ENCODE measurements around the gene MYBPC3. TPM values are rescaled to one million over a fixed set of nuclear protein-coding genes. Genes with fewer than 3 reads are reported as not detected.
"Not testable (repeated sequence)": the region's sequence is repeated elsewhere in the genome, so short reads cannot be mapped to it uniquely, and the experiment has no call there.

Gene MYBPC3
- total and polyA plus RNA-seq, 5 donors from 2014 or later, result not detected

GRCh38 chr11:47337229-47337924 is 15.1 kb downstream of the MYBPC3 start:
- Histone ChIP-seq H3K9me3 (ENCODE audit: control insufficient read depth in 2 of 2, low read length in 2 of 2) (no peaks in the 10 kb centered on the region), H3K27ac (ENCODE audit: insufficient read depth, low read length, poor library complexity, severe bottlenecking) (no peak overlapping the region), H3K4me3 (ENCODE audit: low read depth, low read length) (no peak overlapping the region), H3K27me3 (ENCODE audit: control insufficient read depth, insufficient read depth, low read length) (no peaks in the 10 kb centered on the region), H3K4me1 (ENCODE audit: control insufficient read depth, insufficient read depth, low read length, poor library complexity, severe bottlenecking) (no peaks in the 10 kb centered on the region), H3K36me3 (ENCODE audit: control insufficient read depth, insufficient read depth, low read length) (no peaks in the 10 kb centered on the region)
- ATAC-seq (ENCODE audit: low read depth in 2 of 2) (no peak), DNase-seq (no peak)
- Mint-ChIP-seq H3K9me3 (no peaks in the 10 kb centered on the region), H3K4me3 (no peak overlapping the region), H3K27ac (no peak overlapping the region), H3K36me3 (no peaks in the 10 kb centered on the region), H3K4me1 (peaks cover 0 to 2% (median 0%) of the 10 kb centered on the region in 4 donors), H3K27me3 (no peaks in the 10 kb centered on the region)

DNA sequence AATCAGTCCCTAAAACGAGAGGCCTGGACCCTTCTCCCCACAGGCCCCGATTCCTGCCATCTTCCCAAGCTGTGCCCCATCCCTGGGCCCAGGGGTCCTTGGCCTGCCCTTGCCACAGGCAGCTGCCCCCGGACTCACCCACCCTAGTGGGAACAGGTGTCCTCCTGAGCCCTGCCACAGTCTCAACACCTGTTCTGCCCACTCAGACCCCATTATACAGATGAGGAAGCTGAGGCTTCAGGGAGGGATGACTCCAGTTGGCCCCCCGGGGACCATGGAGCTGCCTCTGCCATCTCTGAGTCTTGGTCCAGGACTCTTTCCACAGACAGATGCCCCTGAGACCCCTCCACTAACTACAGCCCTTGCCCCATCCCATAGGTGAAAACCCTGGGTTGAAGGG is 15.9 kb downstream of the MYBPC3 start:
- Mint-ChIP-seq H3K27me3 (no peaks in the 10 kb centered on the region), H3K36me3 (no peaks in the 10 kb centered on the region), H3K4me1 (peaks cover 0 to under 1% (median 0%) of the 10 kb centered on the region in 4 donors), H3K27ac (no peak overlapping the region), H3K9me3 (no peaks in the 10 kb centered on the region), H3K4me3 (no peak overlapping the region)
- no peak for DNase-seq
- Histone ChIP-seq H3K27ac (ENCODE audit: insufficient read depth, low read length, poor library complexity, severe bottlenecking) (no peak overlapping the region), H3K36me3 (ENCODE audit: control insufficient read depth, insufficient read depth, low read length) (no peaks in the 10 kb centered on the region), H3K4me3 (ENCODE audit: low read depth, low read length) (no peak overlapping the region), H3K27me3 (ENCODE audit: control insufficient read depth, insufficient read depth, low read length) (no peaks in the 10 kb centered on the region), H3K9me3 (ENCODE audit: control insufficient read depth in 2 of 2, low read length in 2 of 2) (no peaks in the 10 kb centered on the region), H3K4me1 (ENCODE audit: control insufficient read depth, insufficient read depth, low read length, poor library complexity, severe bottlenecking) (no peaks in the 10 kb centered on the region)
- no peak for ATAC-seq (ENCODE audit: low read depth in 2 of 2)

DNA sequence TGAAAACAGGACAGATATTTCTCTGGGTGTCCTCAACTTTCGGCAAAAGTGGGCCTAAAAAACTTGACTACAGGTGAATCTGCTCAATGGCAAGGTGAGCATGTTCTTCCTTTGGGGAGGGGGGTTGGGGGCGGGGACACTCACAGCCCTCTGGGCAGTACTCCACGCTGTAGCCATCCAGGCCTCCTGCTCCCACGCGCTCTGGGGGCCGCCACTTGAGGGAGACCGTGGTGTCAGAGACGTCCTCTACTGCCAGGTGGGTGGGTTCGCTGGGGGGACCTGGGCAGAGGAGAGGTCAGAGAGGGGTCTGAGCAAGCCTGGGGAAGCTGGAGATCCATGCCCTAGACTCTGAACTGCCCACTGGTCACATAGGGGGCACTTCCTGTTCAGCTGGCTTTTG is 16.8 kb downstream of the MYBPC3 start:
- Histone ChIP-seq H3K36me3 (ENCODE audit: control insufficient read depth, insufficient read depth, low read length) (no peaks in the 10 kb centered on the region), H3K4me3 (ENCODE audit: low read depth, low read length) (no peak overlapping the region), H3K9me3 (ENCODE audit: control insufficient read depth in 2 of 2, low read length in 2 of 2) (no peaks in the 10 kb centered on the region), H3K4me1 (ENCODE audit: control insufficient read depth, insufficient read depth, low read length, poor library complexity, severe bottlenecking) (no peaks in the 10 kb centered on the region), H3K27me3 (ENCODE audit: control insufficient read depth, insufficient read depth, low read length) (no peaks in the 10 kb centered on the region), H3K27ac (ENCODE audit: insufficient read depth, low read length, poor library complexity, severe bottlenecking) (no peak overlapping the region)
- Mint-ChIP-seq H3K36me3 (no peaks in the 10 kb centered on the region), H3K4me1 (no peaks in the 10 kb centered on the region), H3K9me3 (no peaks in the 10 kb centered on the region), H3K27me3 (no peaks in the 10 kb centered on the region), H3K27ac (no peak overlapping the region), H3K4me3 (no peak overlapping the region)
- DNase-seq (no peak), ATAC-seq (ENCODE audit: low read depth in 2 of 2) (no peak)

DNA sequence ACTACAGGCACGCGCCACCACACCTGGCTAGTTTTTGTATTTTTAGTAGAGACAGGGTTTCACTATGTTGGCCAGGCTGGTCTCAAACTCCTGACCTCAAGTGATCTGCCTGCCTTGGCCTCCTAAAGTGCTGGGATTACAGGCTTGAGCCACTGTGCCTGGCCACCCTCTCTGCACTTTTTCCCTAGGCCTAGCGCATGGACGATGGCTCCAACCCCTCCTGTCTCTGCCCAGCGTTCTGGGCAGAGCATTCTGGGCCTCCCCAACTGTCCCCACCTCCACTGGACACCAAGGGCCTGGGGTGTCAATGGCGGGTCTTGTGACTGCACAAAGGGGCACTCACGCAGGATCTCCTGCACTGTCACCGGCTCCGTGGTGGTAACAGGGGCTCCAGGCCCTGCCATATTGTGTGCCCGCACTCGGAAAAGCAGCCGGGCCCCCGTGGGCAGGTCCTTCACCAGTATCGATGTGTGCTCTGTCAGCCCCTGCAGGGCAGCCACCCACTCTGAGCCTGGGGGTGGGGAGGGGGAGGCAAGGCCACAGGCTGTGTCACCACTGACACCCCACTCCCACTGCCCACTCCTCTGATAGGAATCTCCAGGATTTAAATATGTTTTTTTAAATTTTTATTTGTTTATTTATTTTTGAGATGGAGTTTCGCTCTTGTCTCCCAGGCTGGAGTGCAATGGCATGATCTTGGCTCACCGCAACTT is 17.6 kb downstream of the MYBPC3 start:
- H3K27ac ChIP-seq (ENCODE audit: insufficient read depth, low read length, poor library complexity, severe bottlenecking); H3K27me3 ChIP-seq (ENCODE audit: control insufficient read depth, insufficient read depth, low read length); H3K36me3 Mint-ChIP-seq; H3K27ac Mint-ChIP-seq; H3K36me3 ChIP-seq (ENCODE audit: control insufficient read depth, insufficient read depth, low read length); H3K4me1 ChIP-seq (ENCODE audit: control insufficient read depth, insufficient read depth, low read length, poor library complexity, severe bottlenecking); H3K4me1 Mint-ChIP-seq; DNase-seq; ATAC-seq (ENCODE audit: low read depth in 2 of 2); H3K9me3 Mint-ChIP-seq; H3K4me3 ChIP-seq (ENCODE audit: low read depth, low read length); H3K4me3 Mint-ChIP-seq; H3K27me3 Mint-ChIP-seq; H3K9me3 ChIP-seq (ENCODE audit: control insufficient read depth in 2 of 2, low read length in 2 of 2): not testable (repeated sequence)

DNA sequence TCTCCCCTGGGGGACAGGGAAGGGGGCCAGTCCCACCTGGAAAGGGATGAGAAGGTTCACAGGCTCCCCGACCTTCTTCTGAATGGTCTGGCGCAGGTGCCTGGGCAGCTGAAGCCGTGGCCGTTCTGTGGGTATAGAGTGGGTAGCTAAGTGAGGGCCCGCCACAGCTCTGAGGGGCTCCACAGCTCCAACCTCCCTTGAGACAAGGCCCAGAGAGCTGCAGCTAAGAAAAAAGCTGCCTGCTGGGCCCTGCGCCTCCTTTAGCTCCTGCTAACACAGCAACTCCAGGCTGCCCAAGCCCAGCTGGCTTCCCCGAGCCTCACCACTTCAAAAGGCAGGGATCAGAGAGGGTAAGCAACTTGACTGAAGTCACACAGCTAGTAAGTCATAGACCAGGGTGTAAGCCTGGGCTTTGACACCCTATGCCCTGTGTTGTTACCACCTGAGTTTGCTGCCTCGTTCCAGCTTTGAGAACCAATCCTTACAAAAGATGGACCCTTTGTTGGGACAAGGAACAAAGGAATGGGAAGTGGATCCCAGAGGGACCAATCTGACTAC is 18.5 kb downstream of the MYBPC3 start:
- no peak for DNase-seq
- peaks cover 18% of the 10 kb centered on the region for H3K36me3 ChIP-seq (ENCODE audit: control insufficient read depth, insufficient read depth, low read length)
- H3K27me3 Mint-ChIP-seq, result no peaks in the 10 kb centered on the region
- no peaks in the 10 kb centered on the region for H3K9me3 ChIP-seq (ENCODE audit: control insufficient read depth in 2 of 2, low read length in 2 of 2)
- H3K27ac ChIP-seq (ENCODE audit: insufficient read depth, low read length, poor library complexity, severe bottlenecking), result no peak overlapping the region
- H3K27ac Mint-ChIP-seq, result no peak overlapping the region
- H3K27me3 ChIP-seq (ENCODE audit: control insufficient read depth, insufficient read depth, low read length), result no peaks in the 10 kb centered on the region
- no peak overlapping the region for H3K4me3 ChIP-seq (ENCODE audit: low read depth, low read length)
- no peak for ATAC-seq (ENCODE audit: low read depth in 2 of 2)
- no peak overlapping the region for H3K4me3 Mint-ChIP-seq
- H3K9me3 Mint-ChIP-seq, result no peaks in the 10 kb centered on the region
- no peaks in the 10 kb centered on the region for H3K4me1 ChIP-seq (ENCODE audit: control insufficient read depth, insufficient read depth, low read length, poor library complexity, severe bottlenecking)
- peaks cover 0 to under 1% (median 0%) of the 10 kb centered on the region in 4 donors for H3K4me1 Mint-ChIP-seq
- H3K36me3 Mint-ChIP-seq, result peaks cover 5% of the 10 kb centered on the region

GRCh38 chr11:47333526-47333845 is 19.0 kb downstream of the MYBPC3 start:
- no peak for DNase-seq
- peaks cover 7% of the 10 kb centered on the region for H3K36me3 Mint-ChIP-seq
- Histone ChIP-seq H3K4me3 (ENCODE audit: low read depth, low read length) (no peak overlapping the region), H3K36me3 (ENCODE audit: control insufficient read depth, insufficient read depth, low read length) (peaks cover 22% of the 10 kb centered on the region), H3K27ac (ENCODE audit: insufficient read depth, low read length, poor library complexity, severe bottlenecking) (no peak overlapping the region), H3K27me3 (ENCODE audit: control insufficient read depth, insufficient read depth, low read length) (no peaks in the 10 kb centered on the region), H3K4me1 (ENCODE audit: control insufficient read depth, insufficient read depth, low read length, poor library complexity, severe bottlenecking) (no peaks in the 10 kb centered on the region), H3K9me3 (ENCODE audit: control insufficient read depth in 2 of 2, low read length in 2 of 2) (no peaks in the 10 kb centered on the region)
- H3K4me1 Mint-ChIP-seq, result peaks cover 0 to 2% (median 0%) of the 10 kb centered on the region in 4 donors
- no peaks in the 10 kb centered on the region for H3K27me3 Mint-ChIP-seq
- no peak overlapping the region for H3K27ac Mint-ChIP-seq
- no peak overlapping the region for H3K4me3 Mint-ChIP-seq
- no peak for ATAC-seq (ENCODE audit: low read depth in 2 of 2)
- H3K9me3 Mint-ChIP-seq, result no peaks in the 10 kb centered on the region

DNA sequence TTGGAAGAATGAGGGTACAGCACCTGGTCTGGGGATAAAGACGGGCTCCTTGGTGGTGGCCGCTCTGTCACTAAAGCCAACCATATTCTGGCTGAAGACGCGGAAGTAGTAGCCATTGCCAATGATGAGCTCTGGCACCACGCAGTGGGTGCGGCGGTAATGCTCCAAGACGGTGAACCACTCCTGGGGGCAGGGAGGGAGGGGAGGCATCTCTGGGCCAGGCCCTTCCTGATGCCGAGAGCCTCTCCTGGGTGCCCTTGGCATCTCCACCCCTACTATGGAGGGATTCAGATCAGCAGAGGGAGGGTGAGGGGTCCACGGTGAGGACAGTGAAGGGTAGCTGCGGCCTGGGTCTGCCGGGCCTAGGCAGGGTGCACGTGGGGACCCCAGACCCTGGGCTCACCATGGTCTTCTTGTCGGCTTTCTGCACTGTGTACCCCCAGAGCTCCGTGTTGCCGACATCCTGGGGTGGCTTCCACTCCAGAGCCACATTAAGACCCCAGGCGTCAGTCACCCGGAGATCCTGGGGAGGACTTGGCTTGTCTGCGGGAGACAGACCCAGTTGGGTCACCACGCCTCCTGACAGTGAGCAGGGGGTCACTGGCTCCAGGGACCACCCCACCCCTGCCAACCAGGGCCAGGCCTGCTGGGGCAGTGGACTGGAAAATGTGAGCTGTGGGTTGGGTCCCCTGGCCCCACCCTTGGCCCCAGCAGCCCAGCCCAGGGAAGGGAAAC is 19.5 kb downstream of the MYBPC3 start:
- H3K27me3 ChIP-seq (ENCODE audit: control insufficient read depth, insufficient read depth, low read length), result no peaks in the 10 kb centered on the region
- no peak overlapping the region for H3K27ac ChIP-seq (ENCODE audit: insufficient read depth, low read length, poor library complexity, severe bottlenecking)
- H3K9me3 ChIP-seq (ENCODE audit: control insufficient read depth in 2 of 2, low read length in 2 of 2), result no peaks in the 10 kb centered on the region
- Mint-ChIP-seq H3K4me3 (no peak overlapping the region), H3K27ac (no peak overlapping the region), H3K27me3 (no peaks in the 10 kb centered on the region), H3K36me3 (peaks cover 8% of the 10 kb centered on the region), H3K9me3 (no peaks in the 10 kb centered on the region), H3K4me1 (peaks cover 0 to 2% (median 0%) of the 10 kb centered on the region in 4 donors)
- H3K4me3 ChIP-seq (ENCODE audit: low read depth, low read length), result no peak overlapping the region
- H3K36me3 ChIP-seq (ENCODE audit: control insufficient read depth, insufficient read depth, low read length), result peaks cover 28% of the 10 kb centered on the region
- no peak for DNase-seq
- no peaks in the 10 kb centered on the region for H3K4me1 ChIP-seq (ENCODE audit: control insufficient read depth, insufficient read depth, low read length, poor library complexity, severe bottlenecking)
- no peak for ATAC-seq (ENCODE audit: low read depth in 2 of 2)

Data from CD4-positive, CD25-positive, alpha-beta regulatory T cell (primary cell).